AG09319 (cell line): Measurements from ENCODE around the gene RAP1GDS1.
A peak's percentile ranks its signal among the peaks of the same experiment; 100 is the strongest.

Source experiments
- DNase-seq: peaks from one replicate; pipeline ENCODE4 v3.0.0-alpha.2; 2010; ENCODE audit warnings: low read depth; ENCODE audit errors: extremely low read depth
- TF ChIP-seq, protein P1 (sequence below): IDR thresholded peaks from 2 replicates; pipeline ENCODE4 v1.5.1; 2011; ENCODE audit warnings: low read depth, mild to moderate bottlenecking, inconsistent platforms, low read length, moderate library complexity

RAP1GDS1 gene

DNA sequence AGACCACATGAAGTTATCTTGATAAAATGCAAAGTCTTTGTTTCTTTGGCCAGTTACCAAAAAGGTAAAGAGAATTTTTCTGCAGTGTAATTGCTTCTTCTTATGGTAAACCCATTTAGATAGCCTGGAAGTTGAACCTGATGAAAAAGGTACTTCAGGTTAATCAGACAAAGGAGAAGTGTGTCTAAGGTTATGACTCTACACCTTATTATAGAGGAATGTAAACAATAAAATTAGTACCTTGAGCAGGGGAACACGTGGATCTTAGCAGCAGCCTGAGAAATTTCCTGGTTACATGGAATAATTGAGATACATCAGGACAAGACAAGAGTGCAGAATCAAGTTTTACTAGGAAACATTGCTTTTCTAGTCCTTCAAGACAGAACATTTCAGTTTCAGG lies 70.8 kb downstream of the RAP1GDS1 start:
- no peak for DNase-seq
- TF ChIP-seq, protein P1, sequence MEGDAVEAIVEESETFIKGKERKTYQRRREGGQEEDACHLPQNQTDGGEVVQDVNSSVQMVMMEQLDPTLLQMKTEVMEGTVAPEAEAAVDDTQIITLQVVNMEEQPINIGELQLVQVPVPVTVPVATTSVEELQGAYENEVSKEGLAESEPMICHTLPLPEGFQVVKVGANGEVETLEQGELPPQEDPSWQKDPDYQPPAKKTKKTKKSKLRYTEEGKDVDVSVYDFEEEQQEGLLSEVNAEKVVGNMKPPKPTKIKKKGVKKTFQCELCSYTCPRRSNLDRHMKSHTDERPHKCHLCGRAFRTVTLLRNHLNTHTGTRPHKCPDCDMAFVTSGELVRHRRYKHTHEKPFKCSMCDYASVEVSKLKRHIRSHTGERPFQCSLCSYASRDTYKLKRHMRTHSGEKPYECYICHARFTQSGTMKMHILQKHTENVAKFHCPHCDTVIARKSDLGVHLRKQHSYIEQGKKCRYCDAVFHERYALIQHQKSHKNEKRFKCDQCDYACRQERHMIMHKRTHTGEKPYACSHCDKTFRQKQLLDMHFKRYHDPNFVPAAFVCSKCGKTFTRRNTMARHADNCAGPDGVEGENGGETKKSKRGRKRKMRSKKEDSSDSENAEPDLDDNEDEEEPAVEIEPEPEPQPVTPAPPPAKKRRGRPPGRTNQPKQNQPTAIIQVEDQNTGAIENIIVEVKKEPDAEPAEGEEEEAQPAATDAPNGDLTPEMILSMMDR = no peak

DNA sequence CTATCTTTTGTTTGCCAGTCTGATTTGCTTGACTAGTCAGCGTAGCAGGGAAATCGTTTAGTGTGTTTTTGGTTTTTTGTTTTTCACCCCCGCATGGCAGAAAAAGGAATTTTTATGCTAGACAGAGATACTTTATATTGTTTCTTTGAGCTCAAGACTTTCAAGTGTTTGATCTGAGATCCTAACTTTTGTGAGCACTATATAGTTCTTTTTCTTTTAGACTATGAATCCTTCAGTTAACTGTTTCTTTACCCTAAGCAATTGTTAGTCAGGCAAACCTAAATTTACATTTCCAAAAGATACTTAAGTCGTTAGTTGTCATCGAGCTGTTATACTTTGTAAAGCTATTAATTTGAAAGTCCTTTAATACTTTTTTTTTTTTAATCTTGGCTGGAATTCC lies 73.3 kb downstream of the RAP1GDS1 start:
- TF ChIP-seq, protein P1 = no peak
- no peak for DNase-seq

DNA sequence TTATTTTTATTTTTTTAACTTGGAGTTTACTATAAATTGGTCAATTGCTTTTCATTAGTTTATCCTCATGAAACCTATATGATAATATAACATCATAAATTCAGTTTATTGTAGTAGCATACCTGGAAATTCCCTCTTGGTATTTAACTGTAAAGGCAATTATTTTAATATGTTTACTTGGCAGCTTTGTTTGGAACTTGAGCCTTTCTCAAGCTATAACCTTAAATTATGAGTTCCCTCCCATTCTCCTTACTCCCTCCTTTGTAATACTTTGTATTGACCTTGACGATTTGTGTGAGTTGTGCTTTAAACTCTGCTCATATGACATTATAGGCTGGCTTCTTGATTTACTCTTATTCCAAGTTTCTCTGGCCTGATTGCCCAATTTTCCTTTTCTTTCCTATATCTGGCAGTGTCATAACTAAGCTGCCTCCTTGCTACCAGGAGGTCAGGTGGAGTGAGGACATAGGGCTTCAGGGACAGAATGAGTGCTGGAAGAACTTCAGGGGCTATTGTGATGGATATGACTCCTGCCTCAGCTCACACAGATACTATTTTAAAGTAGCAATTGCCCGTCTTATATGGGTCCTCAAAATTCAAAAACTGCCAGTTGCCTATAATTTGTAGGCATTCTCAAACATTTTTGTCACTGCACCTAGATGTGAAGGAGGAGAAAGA lies 77.7 kb downstream of the RAP1GDS1 start:
- no peak for DNase-seq
- TF ChIP-seq, protein P1 = no peak

DNA sequence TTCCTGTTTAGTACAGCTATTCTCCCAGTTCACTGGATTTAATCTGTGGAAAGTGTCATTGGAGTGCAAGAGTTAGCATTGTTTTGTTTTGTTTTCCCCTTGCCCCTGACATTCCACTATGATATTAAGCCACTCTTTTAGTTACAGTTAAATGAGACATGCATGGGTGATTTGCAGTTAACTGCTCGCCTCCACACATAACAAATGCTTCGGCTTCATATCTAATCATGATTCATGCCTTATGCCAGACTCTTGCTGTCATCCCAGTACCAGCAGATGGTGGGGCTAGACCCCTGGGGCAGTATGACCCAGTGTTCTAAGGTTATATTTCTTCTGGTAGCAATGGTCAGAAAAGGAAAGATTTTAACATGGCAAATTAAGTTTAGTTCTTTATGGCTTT lies 80.1 kb downstream of the RAP1GDS1 start:
- peak; percentile 24 for DNase-seq
- TF ChIP-seq, protein P1 = no peak; the same call in 1 of the 2 replicates

DNA sequence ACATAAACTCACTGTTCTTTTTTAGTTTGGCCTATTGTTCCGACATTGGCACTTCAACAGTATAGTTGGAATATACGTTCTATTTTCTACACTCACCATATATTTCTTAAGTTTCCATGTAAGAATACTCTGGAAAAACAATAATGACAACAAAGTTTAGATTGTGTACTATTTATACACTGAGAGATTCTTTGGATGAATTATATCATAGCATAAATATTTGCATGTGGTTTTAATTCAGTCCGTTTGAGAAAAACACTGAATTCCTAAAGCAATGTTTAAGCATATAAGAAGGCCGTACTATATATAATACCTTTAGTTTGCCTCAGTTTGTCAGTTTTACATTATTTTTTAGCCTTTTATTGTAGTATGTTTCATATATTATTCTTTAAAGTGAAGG lies 82.4 kb downstream of the RAP1GDS1 start:
- TF ChIP-seq, protein P1 = no peak
- DNase-seq = no peak

DNA sequence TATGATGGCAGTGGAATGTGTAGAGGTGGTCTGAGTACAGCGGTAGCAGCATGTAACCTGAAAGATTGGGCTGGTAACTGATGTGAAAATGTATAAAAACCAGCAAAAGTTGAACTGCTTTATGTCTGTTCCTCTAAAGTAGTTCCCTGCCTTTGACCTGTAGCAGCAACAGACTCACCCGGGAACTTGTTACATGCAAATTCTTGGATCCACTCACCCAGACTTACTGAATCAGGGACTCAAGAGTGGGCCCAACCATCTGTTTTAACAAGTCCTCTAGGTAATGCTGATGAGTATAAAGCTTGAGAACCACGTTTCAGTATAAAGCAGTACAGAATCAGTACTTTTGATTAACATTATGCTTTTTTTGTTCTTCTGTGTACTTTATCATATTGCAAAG lies 84.7 kb downstream of the RAP1GDS1 start:
- TF ChIP-seq, protein P1 = no peak
- DNase-seq = no peak

DNA sequence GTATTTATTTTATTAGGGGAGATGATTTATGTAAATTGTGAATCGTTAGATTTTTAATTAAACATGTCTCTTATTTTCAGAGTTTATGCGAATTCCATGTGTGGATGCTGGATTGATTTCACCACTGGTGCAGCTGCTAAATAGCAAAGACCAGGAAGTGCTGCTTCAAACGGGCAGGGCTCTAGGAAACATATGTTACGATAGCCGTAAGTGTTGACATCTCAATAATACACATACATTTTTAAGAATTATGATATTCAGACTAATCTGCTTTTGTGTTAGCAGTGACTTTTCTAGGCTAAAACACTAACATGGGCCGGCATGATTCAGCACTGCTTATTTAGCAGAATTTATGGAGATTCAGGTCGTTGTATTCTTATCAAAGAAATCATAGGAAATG lies 91.2 kb downstream of the RAP1GDS1 start:
- TF ChIP-seq, protein P1 = no peak
- DNase-seq = no peak
